HCT116 (cell line): Measurements from ENCODE around the gene C2CD2L. TPM values are rescaled to one million over a fixed set of nuclear protein-coding genes. Genes with fewer than 3 reads are reported as not detected.

Source experiments
- ATAC-seq: fragments of 200-7000 bp; cut with Tn5 transposase; 2 replicates; pipeline ENCODE4 v1.9.1; 2020; ENCODE audit warnings: mild to moderate bottlenecking, moderate library complexity
- BruUV-seq: library from RNA; stranded (reverse); fragments of 400-500 nt; replicated peaks from 2 replicates; lab custom pipeline; 2021; lab: Mats Ljungman, UMichigan
- CTCF ChIA-PET: fragments of 300-600 bp; sonication (Branson Sonifier 250); formaldehyde crosslinking; loops from one replicate; lab custom pipeline; 2021; ENCODE audit warnings: antibody characterized with exemption; lab: Charles Lee
- POLR2A ChIA-PET: fragments of 300-600, 350-600 bp; sonication (Branson Sonifier 250); formaldehyde crosslinking; loops from one replicate; lab custom pipeline; 2021; ENCODE audit warnings: antibody characterized with exemption; lab: Charles Lee
- RAD21 ChIA-PET, 2 experiments: fragments of 300-600 bp; sonication (Branson Sonifier 250); formaldehyde crosslinking; loops; one replicate each; lab custom pipeline; 2023; ENCODE audit warnings: low total read pairs in 2 of 2; ENCODE audit not compliant: uncharacterized antibody in 2 of 2, unreplicated experiment in 2 of 2, low non-redundant PET in 1 of 2; lab: Charles Lee
- DNase-seq: peaks from one replicate; pipeline ENCODE4 v3.0.0-alpha.2; 2010; ENCODE audit warnings: low read depth, low spot score
- H2AFZ ChIP-seq: fragments of 200-600 bp; shearing (Covaris generic), sonication (generic); 2 replicates; pipeline ENCODE4 v1.6.1; 2017; ENCODE audit warnings: low read depth, mixed run types, mixed read lengths, antibody characterized with exemption, low read length; ENCODE audit not compliant: poor library complexity, severe bottlenecking
- H3K27ac ChIP-seq: 2 replicates; pipeline ENCODE4 v1.5.1; 2012; ENCODE audit warnings: low read depth, low read length
- H3K27me3 ChIP-seq: fragments of 200-600 bp; sonication (generic); 2 replicates; pipeline ENCODE4 v1.6.1; 2016; ENCODE audit warnings: mixed run types, low read length, mixed read lengths; ENCODE audit not compliant: insufficient read depth
- H3K36me3 ChIP-seq, 2 experiments: fragments of 200-500 bp in 1 of 2; fragments of 200-600 bp in 1 of 2; sonication (Bioruptor generic) in 1 of 2; sonication (generic) in 1 of 2; 2 replicates each; pipeline versions ENCODE4 v1.5.1 to v1.6.1; 2014 to 2016; ENCODE audit warnings: low read length in 2 of 2, inconsistent platforms in 1 of 2, mixed read lengths in 1 of 2, mixed run types in 1 of 2; ENCODE audit not compliant: insufficient read depth in 2 of 2, control insufficient read depth in 1 of 2
- H3K4me1 ChIP-seq, 2 experiments: fragments of 200-600 bp in 1 of 2; sonication (generic) in 1 of 2; 2 replicates each; pipeline versions ENCODE4 v1.5.1 to v1.6.1; 2012 to 2017; ENCODE audit warnings: low read length in 2 of 2, inconsistent platforms in 1 of 2, mild to moderate bottlenecking in 1 of 2, mixed read lengths in 1 of 2, mixed run types in 1 of 2, moderate library complexity in 1 of 2; ENCODE audit not compliant: insufficient read depth in 2 of 2, control insufficient read depth in 1 of 2
- H3K4me2 ChIP-seq: fragments of 200-600 bp; sonication (generic); 2 replicates; pipeline ENCODE4 v1.6.1; 2017; ENCODE audit warnings: mixed run types, low read length, mixed read lengths
- H3K4me3 ChIP-seq, 2 experiments: fragments of 200-600 bp in 1 of 2; sonication (generic) in 1 of 2; replicated peaks in 1 of 2; 2 replicates each; pipeline ENCODE4 v1.5.1; 2011 to 2016; ENCODE audit warnings: low read length in 2 of 2, control low read depth in 1 of 2, low read depth in 1 of 2, mild to moderate bottlenecking in 1 of 2, mixed read lengths in 1 of 2, mixed run types in 1 of 2
- H3K79me2 ChIP-seq: fragments of 200-600 bp; sonication (generic); 2 replicates; pipeline ENCODE4 v1.6.1; 2017; ENCODE audit warnings: mild to moderate bottlenecking, mixed run types, low read length, moderate library complexity, mixed read lengths; ENCODE audit not compliant: insufficient read depth
- H3K9ac ChIP-seq: fragments of 200-600 bp; sonication (generic); 2 replicates; pipeline ENCODE4 v1.6.1; 2016; ENCODE audit warnings: low read length, mixed read lengths
- H3K9me2 ChIP-seq: fragments of 200-600 bp; sonication (generic), shearing (Covaris generic); 2 replicates; pipeline ENCODE4 v1.6.1; 2017; ENCODE audit warnings: mixed run types, mild to moderate bottlenecking, moderate library complexity; ENCODE audit not compliant: insufficient read depth
- H3K9me3 ChIP-seq, 2 experiments: fragments of 200-500 bp in 1 of 2; fragments of 200-600 bp in 1 of 2; sonication (Bioruptor generic) in 1 of 2; sonication (generic) in 1 of 2; 2 replicates each; pipeline ENCODE4 v1.6.1; 2014 to 2017; ENCODE audit warnings: low read length in 2 of 2, mixed read lengths in 2 of 2, inconsistent platforms in 1 of 2, low read depth in 1 of 2, mild to moderate bottlenecking in 1 of 2, mixed run types in 1 of 2, moderate library complexity in 1 of 2; ENCODE audit not compliant: control insufficient read depth in 1 of 2, insufficient read depth in 1 of 2
- H4K20me1 ChIP-seq: fragments of 200-600 bp; sonication (generic), shearing (Covaris generic); 2 replicates; pipeline ENCODE4 v1.6.1; 2017; ENCODE audit warnings: mixed run types, mild to moderate bottlenecking, moderate library complexity; ENCODE audit not compliant: insufficient read depth
- ATF3 ChIP-seq: IDR thresholded peaks from 2 replicates; pipeline ENCODE4 v1.6.1; 2012
- CBX3 ChIP-seq: IDR thresholded peaks from 2 replicates; pipeline ENCODE4 v1.6.1; 2012; ENCODE audit warnings: low read depth
- CTCF ChIP-seq, 3 experiments: fragments of 200-600 bp in 1 of 3; sonication (generic) in 1 of 3; IDR thresholded peaks in 2 of 3; conservative IDR thresholded peaks in 1 of 3; 2 replicates each; pipeline ENCODE4 v1.5.1; 2012 to 2017; ENCODE audit warnings: low read depth in 2 of 3, low read length in 2 of 3, antibody characterized with exemption in 1 of 3, borderline replicate concordance in 1 of 3, control low read depth in 1 of 3, mild to moderate bottlenecking in 1 of 3, mixed read lengths in 1 of 3, mixed run types in 1 of 3, moderate library complexity in 1 of 3; ENCODE audit not compliant: insufficient read depth in 1 of 3
- POLR2AphosphoS5 ChIP-seq: IDR thresholded peaks from 2 replicates; pipeline ENCODE4 v1.6.1; 2011; ENCODE audit warnings: mild to moderate bottlenecking, low read depth, low read length, moderate library complexity
- SP1 ChIP-seq: IDR thresholded peaks from 2 replicates; pipeline ENCODE4 v1.6.1; 2012; ENCODE audit warnings: low read depth
- YY1 ChIP-seq: IDR thresholded peaks from 2 replicates; pipeline ENCODE4 v1.6.1; 2011; ENCODE audit warnings: low read length, low read depth, moderate library complexity, mild to moderate bottlenecking; ENCODE audit not compliant: insufficient replicate concordance; ENCODE audit errors: extremely low read depth
- ZFX ChIP-seq: fragments of 450-650 bp; IDR thresholded peaks from 2 replicates; pipeline ENCODE4 v1.6.1; 2017
- ZNF274 ChIP-seq: fragments of 200-500 bp; sonication (Bioruptor generic); IDR thresholded peaks from 2 replicates; pipeline ENCODE4 v1.6.1; 2014; ENCODE audit warnings: mild to moderate bottlenecking, low read depth, low read length, inconsistent platforms
- intact Hi-C: fragments of 100-400 bp; cut with micrococcal nuclease; formaldehyde crosslinking; loops from 2 replicates; pipeline ENCODE4 v1.10.0; 2022
- total RNA-seq: library from RNA; stranded (reverse); gene quantifications from one replicate; pipeline ENCODE4 v1.2.1, GENCODE V29; 2021; ENCODE audit not compliant: unreplicated experiment

Gene C2CD2L
- total RNA-seq, 1 experiment from 2014 or later = 12.4 TPM

DNA sequence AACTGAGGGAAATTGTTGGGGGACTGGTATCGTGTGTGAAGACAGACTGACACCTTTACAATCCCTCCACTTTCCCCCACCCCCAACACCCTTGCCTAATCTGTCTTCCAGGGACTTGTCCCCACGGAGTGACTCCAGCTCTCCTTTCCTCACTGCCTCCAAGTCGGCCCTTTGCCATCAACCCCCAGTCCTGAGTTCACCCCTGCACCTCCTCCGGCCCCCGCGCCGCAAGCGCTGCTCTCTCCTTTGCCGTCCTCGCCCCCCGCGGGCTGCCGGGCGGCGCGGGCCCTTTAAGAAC, 41.5 kb downstream of the C2CD2L start (continued):
- no peak for TF ChIP-seq CTCF (IDR thresholded peaks at IDR 0.05 in 2 of 3, conservative IDR thresholded peaks at IDR 0.05 in 1 of 3; ENCODE audit: borderline replicate concordance in 1 of 3, insufficient read depth in 1 of 3, low read depth in 2 of 3, low read length in 2 of 3)
- TF ChIP-seq ZNF274 = no peak

- peak within 1 kb of the TSS; percentile 97 for H3K4me2 ChIP-seq
- ChIA-PET POLR2A (interaction anchor here (1.2 kb wide), 1 partner anchor 64 kb away, joined by 3 read pairs; no protein-coding TSS in a partner anchor), CTCF (no interaction called here)
- H3K36me3 ChIP-seq = no peaks in the 10 kb centered on the region
- H3K79me2 ChIP-seq = no peaks in the 10 kb centered on the region
- BruUV-seq = no TSS peak
- H4K20me1 ChIP-seq = no peaks in the 10 kb centered on the region
- peak within 1 kb of the TSS; percentile 61 for H3K9ac ChIP-seq
- no peaks in the 10 kb centered on the region for H3K27me3 ChIP-seq
- H3K4me1 ChIP-seq = peaks cover 8 to 29% of the 10 kb centered on the region in 2 experiments; a peak in 3 of 4 replicates
- no peak for DNase-seq
- no peaks in the 10 kb centered on the region for H3K9me3 ChIP-seq
- H2AFZ ChIP-seq = peak within 1 kb of the TSS; percentile 88
- H3K27ac ChIP-seq = peak within 1 kb of the TSS; percentile 20; the same call in 1 of the 2 replicates
- TF ChIP-seq ZFX (0 out of 2 replicates have a peak, but pooled peaks have one; percentile 13), CBX3 (no peak), ATF3 (no peak), YY1 (no peak), SP1 (no peak), POLR2AphosphoS5 (peak; percentile 42)
- TF ChIP-seq, all 23 proteins: peak for 2
- intact Hi-C loops = loop anchor here (5.0 kb wide), 1 partner anchor 323 kb away; no protein-coding TSS in a partner anchor
- peak; percentile 58 for ATAC-seq
- RAD21 ChIA-PET = no interaction called here
- no peaks in the 10 kb centered on the region for H3K9me2 ChIP-seq
- peak within 1 kb of the TSS; percentile 48 to 72 for H3K4me3 ChIP-seq
Measured at GRCh38 chr11:119149018-119149785, 42.1 kb downstream of the C2CD2L start, which contains the start of gene ABCG4. ABCG4 (plus strand) TSS chr11:119149052; CDS start chr11:119149966, 914 bp downstream.
